ENCODE results near the gene ATG12.

The ATG12 gene

DNA sequence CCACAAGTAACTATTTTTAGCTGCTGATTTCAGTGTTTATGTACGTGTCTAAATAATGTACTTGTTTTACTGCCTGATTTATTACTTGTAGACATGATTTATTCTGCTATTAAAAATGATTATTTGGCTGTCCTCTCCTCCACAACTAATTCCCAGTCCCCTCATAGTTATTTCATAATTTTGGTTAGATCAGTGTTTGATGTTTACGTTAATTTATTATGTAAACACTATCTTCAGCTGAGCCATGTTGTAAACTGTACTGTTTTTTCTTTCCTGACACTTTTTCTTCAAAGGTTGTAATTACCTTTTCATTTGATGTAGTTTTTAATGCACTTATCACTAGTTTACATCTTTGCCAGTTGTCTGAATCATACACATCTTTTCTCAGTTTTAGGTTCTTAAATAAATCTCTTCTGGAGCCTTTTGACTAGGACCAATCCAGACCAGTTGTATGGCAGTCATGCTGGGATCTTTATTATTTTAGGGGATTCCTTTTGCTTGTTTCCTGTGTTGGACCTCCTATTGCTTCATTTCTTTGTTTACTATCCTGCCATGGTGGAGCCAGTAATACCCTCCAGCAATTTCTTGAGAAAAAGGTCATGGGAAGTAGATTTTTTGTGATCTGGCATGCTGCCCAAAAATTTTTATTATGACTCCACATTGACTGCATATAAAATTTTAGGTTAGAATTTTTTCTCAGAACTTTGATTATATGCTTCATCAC lies 16.4 kb upstream of the ATG12 start:
- Histone ChIP-seq H3K9me3 (ENCODE audit: insufficient read depth, low read depth, low read length) (peaks cover 7% of the 10 kb centered on the region; the same call in 1 of the 2 replicates), H3K36me3 (ENCODE audit: insufficient read depth, low read depth, low read length) (peaks cover 4% of the 10 kb centered on the region; the same call in 1 of the 2 replicates), H3K27me3 (ENCODE audit: insufficient read depth, low read length) (no peaks in the 10 kb centered on the region), H3K4me3 (ENCODE audit: low read length) (no peak overlapping the region), H3K4me1 (ENCODE audit: insufficient read depth, low read length) (peaks cover 16% of the 10 kb centered on the region), H3K27ac (ENCODE audit: low read length) (no peak overlapping the region), H3K9ac (ENCODE audit: low read depth, low read length) (peak overlapping the region; percentile 16; the same call in 1 of the 2 replicates)

DNA sequence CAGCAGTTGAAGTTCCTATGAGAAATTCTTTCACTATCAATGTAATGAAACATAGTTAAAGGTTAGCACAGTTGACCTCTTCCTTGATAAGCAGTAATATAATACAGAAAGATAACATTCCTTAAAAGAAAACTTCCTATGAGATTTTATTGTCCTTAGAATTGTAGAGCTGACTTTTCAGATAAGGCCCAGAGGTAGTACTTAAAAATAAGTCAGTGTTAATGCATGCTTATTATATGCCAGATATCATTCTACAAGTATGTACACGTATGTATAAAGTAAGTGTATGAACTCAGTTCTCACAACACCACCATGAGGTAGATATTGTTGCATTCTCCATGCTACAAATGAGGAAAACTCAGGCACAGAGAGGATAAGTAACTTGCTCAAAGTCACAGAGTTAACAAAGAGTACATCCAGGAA lies 15.7 kb upstream of the ATG12 start:
- Histone ChIP-seq H3K36me3 (ENCODE audit: insufficient read depth, low read depth, low read length) (peaks cover 4% of the 10 kb centered on the region; the same call in 1 of the 2 replicates), H3K27ac (ENCODE audit: low read length) (no peak overlapping the region), H3K4me3 (ENCODE audit: low read length) (no peak overlapping the region), H3K9ac (ENCODE audit: low read depth, low read length) (no peak overlapping the region), H3K9me3 (ENCODE audit: insufficient read depth, low read depth, low read length) (peaks cover 8% of the 10 kb centered on the region; the same call in 1 of the 2 replicates), H3K4me1 (ENCODE audit: insufficient read depth, low read length) (peaks cover 14% of the 10 kb centered on the region), H3K27me3 (ENCODE audit: insufficient read depth, low read length) (no peaks in the 10 kb centered on the region)

DNA sequence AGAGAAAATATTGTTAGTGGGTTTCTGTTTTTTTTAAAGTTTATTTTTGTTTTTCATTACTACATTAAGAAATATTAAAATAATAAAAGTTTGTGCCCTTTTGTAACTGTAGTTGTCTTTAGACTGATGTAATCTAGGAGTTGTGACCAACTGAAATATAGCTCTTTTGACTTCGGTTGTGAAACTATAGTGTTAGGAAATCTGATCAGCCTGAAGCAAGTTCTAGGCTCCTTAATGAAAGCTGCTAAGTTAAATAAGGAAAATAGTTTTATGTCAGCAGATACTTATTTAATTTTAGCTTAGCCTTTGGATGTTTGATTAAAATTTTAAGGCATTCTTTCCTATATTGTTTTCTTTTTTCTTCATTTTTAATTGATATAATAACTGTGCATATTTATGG lies 14.6 kb upstream of the ATG12 start:
- peaks cover 14% of the 10 kb centered on the region for H3K4me1 ChIP-seq (ENCODE audit: insufficient read depth, low read length)
- H3K27ac ChIP-seq (ENCODE audit: low read length): no peak overlapping the region
- H3K4me3 ChIP-seq (ENCODE audit: low read length): no peak overlapping the region
- H3K9me3 ChIP-seq (ENCODE audit: insufficient read depth, low read depth, low read length): peaks cover 8% of the 10 kb centered on the region; the same call in 1 of the 2 replicates
- no peaks in the 10 kb centered on the region for H3K27me3 ChIP-seq (ENCODE audit: insufficient read depth, low read length)
- no peak overlapping the region for H3K9ac ChIP-seq (ENCODE audit: low read depth, low read length)
- H3K36me3 ChIP-seq (ENCODE audit: insufficient read depth, low read depth, low read length): peaks cover 4% of the 10 kb centered on the region; the same call in 1 of the 2 replicates

DNA sequence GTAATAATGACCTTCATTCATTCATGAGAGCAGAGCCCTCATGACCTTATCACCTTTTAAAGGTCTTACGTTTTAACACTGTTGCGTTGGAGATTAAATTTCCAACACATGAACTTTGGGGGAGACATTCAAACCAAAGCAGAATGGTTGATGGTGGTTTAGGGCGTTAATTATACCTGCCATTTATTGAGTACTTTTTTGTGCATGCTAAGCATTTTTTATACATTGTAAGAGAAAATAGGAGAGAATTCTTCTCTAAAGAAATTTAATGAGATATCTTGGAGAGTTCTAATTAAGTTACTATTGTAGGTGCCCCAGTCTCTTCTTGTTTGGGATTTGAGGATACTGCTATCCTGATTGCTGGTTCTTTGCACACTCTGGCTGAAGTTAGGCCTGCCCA lies 12.8 kb upstream of the ATG12 start:
- H3K27ac ChIP-seq (ENCODE audit: low read length): no peak overlapping the region

DNA sequence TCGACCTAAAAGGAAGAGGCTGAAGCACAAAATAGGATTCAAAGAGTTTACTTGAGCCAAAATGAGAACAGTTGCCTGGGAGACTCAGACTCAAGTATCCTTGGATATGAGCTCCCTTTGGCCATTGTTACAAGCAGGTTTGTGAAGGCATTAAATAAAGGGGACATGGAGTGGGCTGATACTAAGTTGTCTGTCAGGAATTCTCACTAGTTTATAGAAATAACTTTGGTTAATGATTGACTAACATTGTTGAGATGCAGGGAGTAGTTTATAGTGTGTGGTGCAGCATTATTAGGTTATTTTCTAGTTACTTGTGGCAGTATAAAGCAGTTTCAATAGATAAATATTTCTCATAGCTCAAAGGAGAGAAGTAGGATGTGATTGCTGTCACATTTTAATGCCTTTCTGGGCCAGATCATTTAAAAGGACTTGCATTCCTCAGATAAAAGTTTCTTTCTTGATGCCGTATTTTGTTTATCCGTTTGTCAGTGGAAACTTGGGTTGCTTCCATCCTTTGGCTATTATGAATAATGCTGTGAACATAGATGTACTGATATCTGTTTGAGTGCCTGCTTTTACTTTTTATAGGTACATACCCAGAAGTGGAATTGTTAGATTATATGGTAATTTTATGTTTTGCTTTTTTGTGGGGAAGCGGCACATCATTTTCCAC lies 9.5 kb upstream of the ATG12 start:
- Histone ChIP-seq H3K9me3 (ENCODE audit: insufficient read depth, low read depth, low read length) (peaks cover 8% of the 10 kb centered on the region; the same call in 1 of the 2 replicates), H3K4me1 (ENCODE audit: insufficient read depth, low read length) (no peaks in the 10 kb centered on the region), H3K36me3 (ENCODE audit: insufficient read depth, low read depth, low read length) (peaks cover 4% of the 10 kb centered on the region; the same call in 1 of the 2 replicates), H3K9ac (ENCODE audit: low read depth, low read length) (no peak overlapping the region), H3K27me3 (ENCODE audit: insufficient read depth, low read length) (no peaks in the 10 kb centered on the region), H3K4me3 (ENCODE audit: low read length) (no peak overlapping the region), H3K27ac (ENCODE audit: low read length) (no peak overlapping the region)

More for the DNA sequence above, 12.8 kb upstream of the ATG12 start:
- Histone ChIP-seq H3K9ac (ENCODE audit: low read depth, low read length) (no peak overlapping the region), H3K4me1 (ENCODE audit: insufficient read depth, low read length) (peaks cover 14% of the 10 kb centered on the region), H3K4me3 (ENCODE audit: low read length) (no peak overlapping the region), H3K9me3 (ENCODE audit: insufficient read depth, low read depth, low read length) (peaks cover 8% of the 10 kb centered on the region; the same call in 1 of the 2 replicates), H3K36me3 (ENCODE audit: insufficient read depth, low read depth, low read length) (peaks cover 4% of the 10 kb centered on the region; the same call in 1 of the 2 replicates), H3K27me3 (ENCODE audit: insufficient read depth, low read length) (no peaks in the 10 kb centered on the region)

DNA sequence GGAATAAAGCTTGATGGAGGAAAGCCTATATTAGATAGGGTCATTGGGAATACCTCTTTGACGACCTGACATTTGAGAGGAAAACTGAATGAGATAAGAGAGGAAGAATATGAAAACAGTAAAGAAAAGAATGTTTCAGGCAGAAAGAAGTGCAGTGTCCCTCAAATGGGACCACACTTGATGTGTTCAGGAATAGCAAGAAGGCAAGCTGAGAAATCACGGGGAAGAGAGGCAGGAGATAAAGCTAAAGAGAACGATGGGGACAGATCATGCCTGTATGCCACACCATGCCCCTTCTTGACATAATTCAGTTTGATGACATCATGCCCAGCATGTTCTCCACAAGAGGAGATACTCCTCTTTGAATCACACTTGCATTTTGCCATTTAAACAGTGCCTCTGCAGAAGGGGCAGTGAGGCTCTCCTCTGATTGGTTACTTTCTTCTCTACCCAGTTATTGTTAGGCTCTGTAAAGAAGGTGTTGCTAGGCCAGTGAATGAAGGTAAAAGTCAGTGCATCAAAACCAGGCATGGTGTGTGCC lies 8.0 kb upstream of the ATG12 start:
- Histone ChIP-seq H3K9me3 (ENCODE audit: insufficient read depth, low read depth, low read length) (peaks cover 8% of the 10 kb centered on the region; the same call in 1 of the 2 replicates), H3K9ac (ENCODE audit: low read depth, low read length) (no peak overlapping the region), H3K4me3 (ENCODE audit: low read length) (no peak overlapping the region), H3K4me1 (ENCODE audit: insufficient read depth, low read length) (no peaks in the 10 kb centered on the region), H3K27ac (ENCODE audit: low read length) (no peak overlapping the region), H3K27me3 (ENCODE audit: insufficient read depth, low read length) (no peaks in the 10 kb centered on the region), H3K36me3 (ENCODE audit: insufficient read depth, low read depth, low read length) (peaks cover 4% of the 10 kb centered on the region; the same call in 1 of the 2 replicates)

DNA sequence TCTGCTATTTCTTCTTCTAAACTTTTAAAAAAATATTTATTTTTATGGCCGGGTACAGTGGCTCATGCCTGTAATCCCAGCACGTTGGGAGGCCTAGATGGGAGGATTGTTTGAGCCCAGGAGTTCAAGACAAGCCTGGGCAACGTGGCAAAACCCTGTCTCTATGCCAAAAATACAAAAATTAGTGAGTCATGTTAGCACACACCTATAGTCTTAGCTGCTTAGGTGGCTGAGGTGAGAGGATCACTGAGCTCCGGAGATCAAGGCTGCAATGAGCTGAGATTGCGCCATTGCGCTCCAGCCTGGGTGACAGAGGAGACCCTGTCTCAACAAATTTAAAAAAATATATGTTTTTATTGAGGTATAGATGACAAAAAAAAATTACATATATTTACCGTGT lies 5.9 kb upstream of the ATG12 start:
- Histone ChIP-seq H3K27me3 (ENCODE audit: insufficient read depth, low read length) (peaks cover 12% of the 10 kb centered on the region), H3K4me3 (ENCODE audit: low read length) (no peak overlapping the region), H3K9me3 (ENCODE audit: insufficient read depth, low read depth, low read length) (no peaks in the 10 kb centered on the region), H3K36me3 (ENCODE audit: insufficient read depth, low read depth, low read length) (no peaks in the 10 kb centered on the region), H3K9ac (ENCODE audit: low read depth, low read length) (no peak overlapping the region), H3K4me1 (ENCODE audit: insufficient read depth, low read length) (no peaks in the 10 kb centered on the region; the same call in 1 of the 2 replicates), H3K27ac (ENCODE audit: low read length) (no peak overlapping the region)

DNA sequence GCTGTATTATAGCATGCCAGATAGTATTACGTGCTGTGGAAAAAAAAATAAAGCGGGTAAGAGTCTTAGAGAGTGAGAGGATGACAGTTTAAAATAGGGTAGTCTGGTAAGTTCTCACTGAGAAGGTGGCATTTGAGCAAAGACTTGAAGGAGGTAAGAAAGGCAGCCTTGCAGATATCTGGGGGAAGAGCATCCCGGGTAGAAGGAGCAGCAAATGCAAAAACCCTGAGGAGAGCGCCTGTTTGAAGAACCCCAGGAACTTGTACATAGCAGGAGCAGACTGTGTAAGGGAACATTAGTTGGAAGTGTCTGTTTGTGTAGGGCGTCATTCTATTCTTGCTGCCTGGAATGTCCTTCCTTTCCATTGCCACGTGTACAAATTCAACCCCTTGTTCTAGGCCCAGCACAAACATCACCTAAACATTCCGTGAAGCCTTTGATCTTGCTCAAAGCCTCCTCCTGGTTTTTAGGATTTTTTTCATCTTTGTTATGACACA lies 3.0 kb upstream of the ATG12 start:
- no peaks in the 10 kb centered on the region for H3K36me3 ChIP-seq (ENCODE audit: insufficient read depth, low read depth, low read length)
- peaks cover 12% of the 10 kb centered on the region for H3K27me3 ChIP-seq (ENCODE audit: insufficient read depth, low read length)
- H3K9me3 ChIP-seq (ENCODE audit: insufficient read depth, low read depth, low read length): no peaks in the 10 kb centered on the region
- H3K9ac ChIP-seq (ENCODE audit: low read depth, low read length): no peak overlapping the region
- H3K4me1 ChIP-seq (ENCODE audit: insufficient read depth, low read length): peaks cover 2% of the 10 kb centered on the region
- no peak overlapping the region for H3K27ac ChIP-seq (ENCODE audit: low read length)
- no peak overlapping the region for H3K4me3 ChIP-seq (ENCODE audit: low read length)

DNA sequence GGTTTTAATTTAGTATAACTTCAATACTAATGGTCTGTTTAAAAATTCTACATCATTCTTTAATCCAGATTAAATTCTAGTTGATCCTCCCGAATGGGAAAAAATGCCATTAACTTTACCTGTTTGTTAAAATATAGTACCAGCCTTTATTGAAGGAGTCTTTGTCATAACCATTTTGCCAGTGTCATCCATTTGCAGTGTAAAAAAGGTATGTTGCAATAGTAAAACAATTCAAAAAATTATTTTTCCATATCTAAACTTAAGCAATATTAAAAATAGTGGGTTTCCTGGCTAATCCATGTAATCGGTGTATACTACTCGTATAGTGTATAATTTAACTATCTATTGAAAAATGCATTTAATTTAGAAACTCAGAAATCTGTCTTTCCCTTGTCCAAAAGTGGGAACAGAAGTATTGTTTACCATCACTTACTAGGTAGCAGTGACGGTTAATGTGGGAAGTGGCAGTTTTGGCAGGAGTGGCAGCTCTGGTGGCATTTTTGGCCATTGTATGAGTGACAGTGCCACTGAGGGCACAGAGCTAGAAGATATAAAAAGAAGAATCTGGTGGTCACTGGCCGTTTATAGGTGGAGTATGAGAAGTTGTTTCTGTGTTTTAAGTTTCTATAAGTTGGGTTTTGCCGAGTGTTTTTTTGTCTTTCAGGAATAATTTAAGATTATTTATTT lies 2.2 kb upstream of the ATG12 start:
- Histone ChIP-seq H3K27me3 (ENCODE audit: insufficient read depth, low read length) (peaks cover 12% of the 10 kb centered on the region), H3K9ac (ENCODE audit: low read depth, low read length) (no peak overlapping the region), H3K9me3 (ENCODE audit: insufficient read depth, low read depth, low read length) (no peaks in the 10 kb centered on the region), H3K36me3 (ENCODE audit: insufficient read depth, low read depth, low read length) (no peaks in the 10 kb centered on the region; the same call in 1 of the 2 replicates), H3K27ac (ENCODE audit: low read length) (no peak overlapping the region), H3K4me3 (ENCODE audit: low read length) (peak overlapping the region; percentile 97; the same call in 1 of the 2 replicates), H3K4me1 (ENCODE audit: insufficient read depth, low read length) (peaks cover 2% of the 10 kb centered on the region)

DNA sequence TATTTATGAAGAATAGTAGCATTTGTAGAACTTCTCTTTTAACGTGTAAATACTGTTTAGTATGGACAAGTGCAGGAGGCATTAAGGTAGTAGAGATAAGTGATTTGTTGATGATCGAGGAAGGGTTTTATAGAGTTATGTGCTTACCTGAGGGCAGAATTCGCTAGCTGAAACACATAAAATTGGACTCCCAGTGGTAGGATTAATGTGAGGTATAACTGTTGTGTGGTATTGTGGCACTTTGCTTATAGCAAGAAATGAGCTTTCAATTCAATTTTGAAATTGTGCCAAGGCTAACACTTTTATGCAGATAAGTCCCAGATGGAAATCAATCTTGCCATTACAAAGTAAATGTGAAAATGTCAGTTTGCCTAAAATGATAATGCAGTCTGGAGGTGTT lies 1.6 kb upstream of the ATG12 start:
- H3K9me3 ChIP-seq (ENCODE audit: insufficient read depth, low read depth, low read length): no peaks in the 10 kb centered on the region
- peaks cover 6% of the 10 kb centered on the region; the same call in 1 of the 2 replicates for H3K36me3 ChIP-seq (ENCODE audit: insufficient read depth, low read depth, low read length)
- peaks cover 12% of the 10 kb centered on the region for H3K27me3 ChIP-seq (ENCODE audit: insufficient read depth, low read length)
- H3K9ac ChIP-seq (ENCODE audit: low read depth, low read length): peak overlapping the region; percentile 95; the same call in 1 of the 2 replicates
- H3K4me3 ChIP-seq (ENCODE audit: low read length): peak overlapping the region; percentile 97
- H3K27ac ChIP-seq (ENCODE audit: low read length): no peak overlapping the region
- peaks cover 2% of the 10 kb centered on the region for H3K4me1 ChIP-seq (ENCODE audit: insufficient read depth, low read length)
